ENCODE measurements around the gene ELOVL5.

The ELOVL5 gene

GRCh38 chr6:53240139-53240538 is 108.6 kb downstream of the ELOVL5 start:
- no peak overlapping the region for H3K27ac Mint-ChIP-seq
- H3K4me1 Mint-ChIP-seq = no peaks in the 10 kb centered on the region

GRCh38 chr6:53239526-53239925 is 109.2 kb downstream of the ELOVL5 start:
- Mint-ChIP-seq H3K36me3 (ENCODE audit: low read depth) (no peaks in the 10 kb centered on the region), H3K4me1 (no peaks in the 10 kb centered on the region), H3K27me3 (ENCODE audit: low read depth, poor library complexity) (peaks cover 6% of the 10 kb centered on the region), H3K9me3 (no peaks in the 10 kb centered on the region), H3K27ac (no peak overlapping the region), H3K4me3 (no peak overlapping the region)
- no peak for DNase-seq
- no peak for TF ChIP-seq CTCF (IDR thresholded peaks at IDR 0.05)

More at GRCh38 chr6:53240139-53240538, 108.6 kb downstream of the ELOVL5 start:
- TF ChIP-seq CTCF (IDR thresholded peaks at IDR 0.05) = no peak
- no peak overlapping the region for H3K4me3 Mint-ChIP-seq
- DNase-seq = no peak
- H3K9me3 Mint-ChIP-seq = no peaks in the 10 kb centered on the region
- no peaks in the 10 kb centered on the region for H3K36me3 Mint-ChIP-seq (ENCODE audit: low read depth)
- peaks cover 6% of the 10 kb centered on the region for H3K27me3 Mint-ChIP-seq (ENCODE audit: low read depth, poor library complexity)

- Mint-ChIP-seq H3K36me3 (ENCODE audit: low read depth) (no peaks in the 10 kb centered on the region), H3K9me3 (no peaks in the 10 kb centered on the region), H3K27ac (no peak overlapping the region), H3K4me1 (no peaks in the 10 kb centered on the region), H3K27me3 (ENCODE audit: low read depth, poor library complexity) (peaks cover 6% of the 10 kb centered on the region), H3K4me3 (no peak overlapping the region)
- no peak for DNase-seq
- TF ChIP-seq CTCF (IDR thresholded peaks at IDR 0.05) = no peak
These were observed 110.4 kb downstream of the ELOVL5 start for GRCh38 chr6:53238311-53238710.

- Mint-ChIP-seq H3K4me1 (no peaks in the 10 kb centered on the region), H3K36me3 (ENCODE audit: low read depth) (no peaks in the 10 kb centered on the region), H3K9me3 (no peaks in the 10 kb centered on the region), H3K27ac (no peak overlapping the region), H3K27me3 (ENCODE audit: low read depth, poor library complexity) (peaks cover 3% of the 10 kb centered on the region), H3K4me3 (no peak overlapping the region)
- TF ChIP-seq CTCF (IDR thresholded peaks at IDR 0.05) = no peak
- DNase-seq = no peak
These were observed 112.5 kb downstream of the ELOVL5 start for GRCh38 chr6:53236241-53236640.

GRCh38 chr6:53235508-53235907 is 113.2 kb downstream of the ELOVL5 start:
- no peak overlapping the region for H3K4me3 Mint-ChIP-seq
- no peak for DNase-seq
- no peaks in the 10 kb centered on the region for H3K36me3 Mint-ChIP-seq (ENCODE audit: low read depth)
- H3K4me1 Mint-ChIP-seq = no peaks in the 10 kb centered on the region
- no peak for TF ChIP-seq CTCF (IDR thresholded peaks at IDR 0.05)
- H3K27me3 Mint-ChIP-seq (ENCODE audit: low read depth, poor library complexity) = peaks cover 3% of the 10 kb centered on the region
- H3K27ac Mint-ChIP-seq = no peak overlapping the region
- no peaks in the 10 kb centered on the region for H3K9me3 Mint-ChIP-seq

GRCh38 chr6:53233309-53233708 is 115.4 kb downstream of the ELOVL5 start:
- H3K4me3 Mint-ChIP-seq = no peak overlapping the region
- no peaks in the 10 kb centered on the region for H3K9me3 Mint-ChIP-seq
- H3K36me3 Mint-ChIP-seq (ENCODE audit: low read depth) = no peaks in the 10 kb centered on the region
- no peak for DNase-seq
- peaks cover 3% of the 10 kb centered on the region for H3K27me3 Mint-ChIP-seq (ENCODE audit: low read depth, poor library complexity)
- H3K27ac Mint-ChIP-seq = no peak overlapping the region
- no peaks in the 10 kb centered on the region for H3K4me1 Mint-ChIP-seq
- TF ChIP-seq CTCF (IDR thresholded peaks at IDR 0.05) = no peak
